ENCODE data around the gene ING3. TPM values are rescaled to one million over a fixed set of nuclear protein-coding genes. Genes with fewer than 3 reads are reported as not detected.

Gene ING3
- polyA plus RNA-seq, 1 of the 3 experiments (the other 2 are of a cell fraction) = 8.3 TPM

DNA sequence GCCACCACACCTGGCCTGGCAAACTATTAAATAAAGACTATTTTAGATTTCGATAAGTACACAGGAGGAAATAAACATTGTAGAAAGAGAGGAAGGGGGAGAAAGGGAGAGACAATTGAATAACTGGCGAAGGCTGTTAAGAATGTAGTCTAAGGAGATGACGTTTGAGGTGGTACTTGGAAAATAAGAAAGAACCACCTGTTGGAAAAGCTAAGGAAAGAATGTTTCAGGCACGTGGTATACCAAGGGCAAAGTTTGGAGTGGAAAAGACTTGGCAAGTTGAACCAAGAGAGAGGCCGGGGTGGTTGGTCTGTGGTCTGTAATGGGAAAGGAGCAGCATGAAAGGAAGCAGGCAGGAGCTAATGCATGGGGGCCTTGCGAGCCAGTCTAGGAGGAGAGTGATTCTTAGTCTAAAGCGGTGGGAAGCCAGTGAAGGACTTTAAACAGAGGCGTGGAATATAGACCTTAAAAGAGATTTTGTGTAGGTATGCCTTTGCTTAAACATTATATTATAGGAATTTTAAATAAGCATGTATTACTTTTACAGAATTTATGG, 9.4 kb downstream of the ING3 start:
- ChIA-PET POLR2A (no interaction called here), CTCF (no interaction called here)
- Histone ChIP-seq H3K4me1 (ENCODE audit: control insufficient read depth in 1 of 2, insufficient read depth in 2 of 2, low read depth in 1 of 2, low read length in 1 of 2) (no peaks in the 10 kb centered on the region; a peak in 1 of 4 replicates), H3K9me3 (no peaks in the 10 kb centered on the region), H3K9me2 (no peaks in the 10 kb centered on the region), H2AFZ (ENCODE audit: low read depth) (no peak overlapping the region), H4K20me1 (ENCODE audit: insufficient read depth) (no peaks in the 10 kb centered on the region), H3K79me2 (ENCODE audit: insufficient read depth) (no peaks in the 10 kb centered on the region), H3K36me3 (replicated peaks in 1 of 2; ENCODE audit: control insufficient read depth in 1 of 2, insufficient read depth in 2 of 2, low read length in 1 of 2) (peaks cover 26 to 55% of the 10 kb centered on the region in 2 experiments), H3K4me2 (no peak overlapping the region), H3K27ac (ENCODE audit: low read depth in 2 of 2, low read length in 1 of 2) (no peak overlapping the region), H3K4me3 (ENCODE audit: low read depth in 2 of 2, low read length in 1 of 2) (no peak overlapping the region), H3K9ac (no peak overlapping the region), H3K27me3 (ENCODE audit: insufficient read depth) (no peaks in the 10 kb centered on the region), H3F3A (replicated peaks; ENCODE audit: insufficient read depth) (no peaks in the 10 kb centered on the region)
- no peak for DNase-seq
- TF ChIP-seq ELF1 (IDR thresholded peaks at IDR 0.05) (no peak), EP300 (IDR thresholded peaks at IDR 0.05; ENCODE audit: borderline replicate concordance in 1 of 2, low read depth in 1 of 2, low read length in 1 of 2) (no peak), FOXJ3 (CRISPR knock-in tag; IDR thresholded peaks at IDR 0.05) (no peak), MEF2A (IDR thresholded peaks at IDR 0.05; ENCODE audit: borderline replicate concordance, low read depth) (no peak), TAF1 (IDR thresholded peaks at IDR 0.05; ENCODE audit: borderline replicate concordance, low read depth, low read length) (no peak)
- TF ChIP-seq, protein P1, sequence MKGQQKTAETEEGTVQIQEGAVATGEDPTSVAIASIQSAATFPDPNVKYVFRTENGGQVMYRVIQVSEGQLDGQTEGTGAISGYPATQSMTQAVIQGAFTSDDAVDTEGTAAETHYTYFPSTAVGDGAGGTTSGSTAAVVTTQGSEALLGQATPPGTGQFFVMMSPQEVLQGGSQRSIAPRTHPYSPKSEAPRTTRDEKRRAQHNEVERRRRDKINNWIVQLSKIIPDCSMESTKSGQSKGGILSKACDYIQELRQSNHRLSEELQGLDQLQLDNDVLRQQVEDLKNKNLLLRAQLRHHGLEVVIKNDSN (IDR thresholded peaks at IDR 0.05; ENCODE audit: borderline replicate concordance, low read depth) = no peak
- WGBS (ENCODE audit: low lambda C conversion rate) = 95% methylated on average over 8 of the region's 8 CpGs

DNA sequence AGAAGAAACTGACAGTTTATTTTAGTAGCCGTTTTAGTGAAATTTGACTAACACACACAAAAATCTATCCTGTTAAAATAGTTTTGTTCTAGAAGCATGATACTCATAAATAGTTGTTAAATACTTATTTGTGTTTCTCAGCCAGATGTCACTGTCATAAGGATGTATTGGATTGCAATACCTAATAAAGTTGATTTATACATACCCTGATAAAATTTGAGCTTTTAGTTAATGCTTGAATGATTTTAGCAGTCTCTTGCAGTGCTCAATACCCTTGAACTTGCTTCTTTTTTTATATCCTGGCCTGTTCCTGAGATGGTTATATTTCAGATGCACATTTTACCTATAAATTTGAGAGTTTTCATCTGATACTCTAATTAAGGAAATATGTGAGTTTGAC, 10.1 kb downstream of the ING3 start:
- TF ChIP-seq FOSL2 (IDR thresholded peaks at IDR 0.05; ENCODE audit: borderline replicate concordance, low read depth) = no peak
- no peak for TF ChIP-seq RFX5 (IDR thresholded peaks at IDR 0.05; ENCODE audit: low read length)
- TF ChIP-seq FOXJ3 (CRISPR knock-in tag; IDR thresholded peaks at IDR 0.05) = no peak
- TF ChIP-seq EP300 (IDR thresholded peaks at IDR 0.05; ENCODE audit: borderline replicate concordance in 1 of 2, low read depth in 1 of 2, low read length in 1 of 2) = no peak
- no peak for TF ChIP-seq JUND (IDR thresholded peaks at IDR 0.05)
- Histone ChIP-seq H3K4me3 (ENCODE audit: low read depth in 2 of 2, low read length in 1 of 2) (no peak overlapping the region), H3K36me3 (replicated peaks in 1 of 2; ENCODE audit: control insufficient read depth in 1 of 2, insufficient read depth in 2 of 2, low read length in 1 of 2) (peaks cover 26 to 58% of the 10 kb centered on the region in 2 experiments), H4K20me1 (ENCODE audit: insufficient read depth) (no peaks in the 10 kb centered on the region), H3K4me2 (no peak overlapping the region), H3K4me1 (ENCODE audit: control insufficient read depth in 1 of 2, insufficient read depth in 2 of 2, low read depth in 1 of 2, low read length in 1 of 2) (no peaks in the 10 kb centered on the region; a peak in 1 of 4 replicates), H2AFZ (ENCODE audit: low read depth) (no peak overlapping the region), H3K9me2 (no peaks in the 10 kb centered on the region), H3K27me3 (ENCODE audit: insufficient read depth) (no peaks in the 10 kb centered on the region), H3K27ac (ENCODE audit: low read depth in 2 of 2, low read length in 1 of 2) (no peak overlapping the region), H3K9ac (no peak overlapping the region), H3K9me3 (no peaks in the 10 kb centered on the region), H3K79me2 (ENCODE audit: insufficient read depth) (no peaks in the 10 kb centered on the region), H3F3A (replicated peaks; ENCODE audit: insufficient read depth) (no peaks in the 10 kb centered on the region)
- WGBS (ENCODE audit: low lambda C conversion rate) = 96% methylated on average over 1 of the region's 1 CpG
- DNase-seq = no peak
- CTCF ChIA-PET = interaction anchor here (0.6 to 2.2 kb wide), 3 partner anchors 10 to 147 kb away, joined by 3 to 6 read pairs (median 5); partner anchors contain the start of gene ING3
- POLR2A ChIA-PET = no interaction called here

DNA sequence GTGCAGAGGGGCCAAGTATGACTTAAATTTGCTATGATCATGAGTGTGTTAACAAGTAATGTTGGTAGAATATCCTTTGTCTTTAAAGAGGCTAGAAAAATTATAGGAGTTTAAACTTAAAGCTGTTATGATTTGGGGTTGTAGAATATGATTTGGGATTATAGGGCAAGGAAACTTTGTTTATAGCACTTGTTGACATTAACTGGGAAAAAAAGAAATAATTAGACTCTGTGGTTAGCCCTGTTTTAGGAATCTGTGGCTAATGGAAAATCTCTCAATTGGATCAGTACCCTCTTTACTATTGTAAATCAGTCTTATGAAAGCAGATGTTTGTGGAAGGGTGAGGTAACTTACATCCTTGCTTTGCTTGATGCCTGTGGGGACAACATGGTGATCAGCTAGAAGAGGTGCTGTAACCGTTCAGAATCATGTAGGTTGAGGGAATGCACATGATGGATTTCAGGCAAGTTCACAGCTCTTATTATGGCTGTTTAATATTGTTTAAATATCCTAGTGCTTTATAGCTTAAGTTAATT, 11.1 kb downstream of the ING3 start:
- CTCF ChIA-PET = interaction anchor here (0.9 to 2.3 kb wide), 6 partner anchors 10 to 146 kb away, joined by 3 to 10 read pairs (median 4); partner anchors contain the start of gene CPED1
- WGBS (ENCODE audit: low lambda C conversion rate) = 96% methylated on average over 1 of the region's 1 CpG
- no peak overlapping the region for H3K4me2 ChIP-seq
- H3K79me2 ChIP-seq (ENCODE audit: insufficient read depth) = no peaks in the 10 kb centered on the region
- H3K36me3 ChIP-seq (replicated peaks in 1 of 2; ENCODE audit: control insufficient read depth in 1 of 2, insufficient read depth in 2 of 2, low read length in 1 of 2) = peaks cover 27 to 58% of the 10 kb centered on the region in 2 experiments
- no peak overlapping the region for H3K9ac ChIP-seq
- H3K9me3 ChIP-seq = no peaks in the 10 kb centered on the region
- DNase-seq = no peak
- no peaks in the 10 kb centered on the region for H4K20me1 ChIP-seq (ENCODE audit: insufficient read depth)
- no peaks in the 10 kb centered on the region for H3K9me2 ChIP-seq
- H3K4me3 ChIP-seq (ENCODE audit: low read depth in 2 of 2, low read length in 1 of 2) = no peak overlapping the region
- POLR2A ChIA-PET = interaction anchor here (1.3 kb wide), 1 partner anchor 11 kb away, joined by 7 read pairs; the partner anchor contains the start of gene ING3
- H3K27me3 ChIP-seq (ENCODE audit: insufficient read depth) = no peaks in the 10 kb centered on the region
- no peaks in the 10 kb centered on the region; a peak in 1 of 4 replicates for H3K4me1 ChIP-seq (ENCODE audit: control insufficient read depth in 1 of 2, insufficient read depth in 2 of 2, low read depth in 1 of 2, low read length in 1 of 2)
- no peak overlapping the region for H3K27ac ChIP-seq (ENCODE audit: low read depth in 2 of 2, low read length in 1 of 2)
- H3F3A ChIP-seq (replicated peaks; ENCODE audit: insufficient read depth) = no peaks in the 10 kb centered on the region
- no peak overlapping the region for H2AFZ ChIP-seq (ENCODE audit: low read depth)
- TF ChIP-seq, protein P2, sequence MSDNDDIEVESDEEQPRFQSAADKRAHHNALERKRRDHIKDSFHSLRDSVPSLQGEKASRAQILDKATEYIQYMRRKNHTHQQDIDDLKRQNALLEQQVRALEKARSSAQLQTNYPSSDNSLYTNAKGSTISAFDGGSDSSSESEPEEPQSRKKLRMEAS (IDR thresholded peaks at IDR 0.05; ENCODE audit: low read depth) = no peak
- TF ChIP-seq SIN3A (IDR thresholded peaks at IDR 0.05; ENCODE audit: borderline replicate concordance, low read depth, low read length) = no peak
- TF ChIP-seq, protein P3, sequence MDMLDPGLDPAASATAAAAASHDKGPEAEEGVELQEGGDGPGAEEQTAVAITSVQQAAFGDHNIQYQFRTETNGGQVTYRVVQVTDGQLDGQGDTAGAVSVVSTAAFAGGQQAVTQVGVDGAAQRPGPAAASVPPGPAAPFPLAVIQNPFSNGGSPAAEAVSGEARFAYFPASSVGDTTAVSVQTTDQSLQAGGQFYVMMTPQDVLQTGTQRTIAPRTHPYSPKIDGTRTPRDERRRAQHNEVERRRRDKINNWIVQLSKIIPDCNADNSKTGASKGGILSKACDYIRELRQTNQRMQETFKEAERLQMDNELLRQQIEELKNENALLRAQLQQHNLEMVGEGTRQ (IDR thresholded peaks at IDR 0.05; ENCODE audit: borderline replicate concordance, low read depth, low read length) = no peak
- TF ChIP-seq, protein P4, sequence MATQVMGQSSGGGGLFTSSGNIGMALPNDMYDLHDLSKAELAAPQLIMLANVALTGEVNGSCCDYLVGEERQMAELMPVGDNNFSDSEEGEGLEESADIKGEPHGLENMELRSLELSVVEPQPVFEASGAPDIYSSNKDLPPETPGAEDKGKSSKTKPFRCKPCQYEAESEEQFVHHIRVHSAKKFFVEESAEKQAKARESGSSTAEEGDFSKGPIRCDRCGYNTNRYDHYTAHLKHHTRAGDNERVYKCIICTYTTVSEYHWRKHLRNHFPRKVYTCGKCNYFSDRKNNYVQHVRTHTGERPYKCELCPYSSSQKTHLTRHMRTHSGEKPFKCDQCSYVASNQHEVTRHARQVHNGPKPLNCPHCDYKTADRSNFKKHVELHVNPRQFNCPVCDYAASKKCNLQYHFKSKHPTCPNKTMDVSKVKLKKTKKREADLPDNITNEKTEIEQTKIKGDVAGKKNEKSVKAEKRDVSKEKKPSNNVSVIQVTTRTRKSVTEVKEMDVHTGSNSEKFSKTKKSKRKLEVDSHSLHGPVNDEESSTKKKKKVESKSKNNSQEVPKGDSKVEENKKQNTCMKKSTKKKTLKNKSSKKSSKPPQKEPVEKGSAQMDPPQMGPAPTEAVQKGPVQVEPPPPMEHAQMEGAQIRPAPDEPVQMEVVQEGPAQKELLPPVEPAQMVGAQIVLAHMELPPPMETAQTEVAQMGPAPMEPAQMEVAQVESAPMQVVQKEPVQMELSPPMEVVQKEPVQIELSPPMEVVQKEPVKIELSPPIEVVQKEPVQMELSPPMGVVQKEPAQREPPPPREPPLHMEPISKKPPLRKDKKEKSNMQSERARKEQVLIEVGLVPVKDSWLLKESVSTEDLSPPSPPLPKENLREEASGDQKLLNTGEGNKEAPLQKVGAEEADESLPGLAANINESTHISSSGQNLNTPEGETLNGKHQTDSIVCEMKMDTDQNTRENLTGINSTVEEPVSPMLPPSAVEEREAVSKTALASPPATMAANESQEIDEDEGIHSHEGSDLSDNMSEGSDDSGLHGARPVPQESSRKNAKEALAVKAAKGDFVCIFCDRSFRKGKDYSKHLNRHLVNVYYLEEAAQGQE (IDR thresholded peaks at IDR 0.05; ENCODE audit: low read depth, low read length) = no peak
- no peak for TF ChIP-seq ELF1 (IDR thresholded peaks at IDR 0.05)
- no peak for TF ChIP-seq NFIC (IDR thresholded peaks at IDR 0.05; ENCODE audit: borderline replicate concordance)

Measured in SK-N-SH (cell line).